K562 (cell line): ENCODE measurements around the gene CDKL4. TPM values are rescaled to one million over a fixed set of nuclear protein-coding genes. Genes with fewer than 3 reads are reported as not detected.

Experiments used
- ATAC-seq: fragments of 200-7000 bp; cut with Tn5 transposase; 3 replicates; pipeline ENCODE4 v1.9.1; 2020; ENCODE audit warnings: moderate library complexity
- BruUV-seq: library from RNA; stranded (reverse); fragments of 400-500 nt; replicated peaks from 2 replicates; lab custom pipeline; 2021; lab: Mats Ljungman, UMichigan
- CTCF ChIA-PET: fragments of 300-600 bp; formaldehyde crosslinking; extraction: SDS; loops from one replicate; lab custom pipeline; 2021; ENCODE audit warnings: low intra/inter-chr PET ratio; lab: Yijun Ruan, JAX
- POLR2A ChIA-PET: fragments of 300-600, 350-650 bp; sonication (Branson Sonifier 250); formaldehyde crosslinking; extraction: SDS; loops from one replicate; lab custom pipeline; 2021; ENCODE audit warnings: antibody characterized with exemption, inconsistent platforms; lab: Yijun Ruan, JAX
- DNase-seq, 4 experiments: peaks; one replicate each; pipeline versions ENCODE4 v3.0.0 to v3.0.0-alpha.2; 2011 to 2018; ENCODE audit warnings: low spot score in 3 of 4, mixed read lengths in 3 of 4; ENCODE audit errors: extremely low read depth in 1 of 4
- FAIRE-seq: peaks from 2 replicates; lab custom pipeline; 2011; peaks lifted over from hg19 to GRCh38; lab: Jason Lieb, UNC
- H2AFZ ChIP-seq: 2 replicates; pipeline ENCODE4 v1.6.0; 2011; ENCODE audit warnings: low read depth, low read length, control low read depth, inconsistent platforms
- H3K27ac ChIP-seq: fragments of 200-600 bp; 3 replicates; pipeline ENCODE4 v1.8.0; 2011; ENCODE audit warnings: low read depth, mild to moderate bottlenecking, control low read depth, inconsistent platforms, low read length, moderate library complexity, mixed read lengths; ENCODE audit errors: extremely low read depth
- H3K27me3 ChIP-seq, 2 experiments: fragments of 300-600 bp in 1 of 2; 2 replicates in 1 of 2; 3 replicates in 1 of 2; pipeline versions ENCODE4 v1.6.0 to v1.8.0; 2011; ENCODE audit warnings: inconsistent platforms in 2 of 2, low read length in 2 of 2, mild to moderate bottlenecking in 1 of 2, mixed read lengths in 1 of 2, moderate library complexity in 1 of 2; ENCODE audit not compliant: control insufficient read depth in 2 of 2, insufficient read depth in 2 of 2
- H3K36me3 ChIP-seq: fragments of 300-600 bp; 3 replicates; pipeline ENCODE4 v1.8.0; 2011; ENCODE audit warnings: mild to moderate bottlenecking, low read length, inconsistent platforms; ENCODE audit not compliant: control insufficient read depth, insufficient read depth
- H3K4me1 ChIP-seq, 2 experiments: fragments of 200-600 bp in 1 of 2; replicated peaks in 1 of 2; 2 replicates in 1 of 2; 3 replicates in 1 of 2; pipeline versions ENCODE4 v1.5.1 to v1.8.0; 2011; ENCODE audit warnings: inconsistent platforms in 2 of 2, low read length in 2 of 2, mild to moderate bottlenecking in 1 of 2, mixed read lengths in 1 of 2, moderate library complexity in 1 of 2; ENCODE audit not compliant: control insufficient read depth in 2 of 2, insufficient read depth in 2 of 2
- H3K4me2 ChIP-seq: 2 replicates; pipeline ENCODE4 v1.6.1; 2011; ENCODE audit warnings: low read length, control low read depth, inconsistent platforms, mixed read lengths; ENCODE audit not compliant: insufficient read depth
- H3K4me3 ChIP-seq: fragments of 200-600 bp; sonication (generic), shearing (Covaris generic); 2 replicates; pipeline ENCODE4 v1.5.1; 2016; ENCODE audit warnings: control low read depth, inconsistent platforms
- H3K79me2 ChIP-seq: fragments of 200-600 bp; 3 replicates; pipeline ENCODE4 v1.8.0; 2011; ENCODE audit warnings: low read length, inconsistent platforms; ENCODE audit not compliant: control insufficient read depth, insufficient read depth
- H3K9ac ChIP-seq, 2 experiments: 2 replicates each; pipeline versions ENCODE4 v1.6.0 to v1.6.1; 2011; ENCODE audit warnings: low read depth in 2 of 2, low read length in 2 of 2, control low read depth in 1 of 2, inconsistent platforms in 1 of 2, mild to moderate bottlenecking in 1 of 2, mixed read lengths in 1 of 2; ENCODE audit not compliant: insufficient read depth in 1 of 2
- H3K9me1 ChIP-seq: one replicate; pipeline ENCODE4 v1.6.0; 2011; ENCODE audit warnings: inconsistent platforms, mild to moderate bottlenecking, low read length, moderate library complexity; ENCODE audit not compliant: control insufficient read depth, insufficient read depth
- H3K9me3 ChIP-seq: replicated peaks from 2 replicates; pipeline ENCODE4 v1.5.1; 2011; ENCODE audit warnings: low read depth, low read length, inconsistent platforms; ENCODE audit not compliant: control insufficient read depth, insufficient read depth
- H4K20me1 ChIP-seq: replicated peaks from 2 replicates; pipeline ENCODE4 v1.6.1; 2011; ENCODE audit warnings: low read length, inconsistent platforms, mixed read lengths; ENCODE audit not compliant: control insufficient read depth, insufficient read depth
- CBX2 ChIP-seq: fragments of 200-600 bp; sonication (generic); IDR thresholded peaks from one replicate; pipeline ENCODE4 v1.6.1; 2012; ENCODE audit warnings: mild to moderate bottlenecking, low read length, inconsistent platforms; ENCODE audit not compliant: insufficient read depth, poor library complexity, severe bottlenecking
- EGR1 ChIP-seq: fragments of 450-650 bp; conservative IDR thresholded peaks from 2 replicates; pipeline ENCODE4 v1.6.1; 2017; ENCODE audit warnings: mild to moderate bottlenecking
- WGBS: fragments of 100-300 bp; shearing (Covaris generic); methylation state at CpG from one replicate; pipeline ENCODE4 v1.1.6; 2016; ENCODE audit warnings: low coverage, mixed read lengths; ENCODE audit not compliant: insufficient coverage; ENCODE audit errors: missing lambda C conversion rate; 5-methylcytosine and 5-hydroxymethylcytosine counted together
- in situ Hi-C: fragments of 300-500 bp; cut with MboI; formaldehyde crosslinking; loops from 4 replicates; pipeline ENCODE4 v1.15.0; 2018; ENCODE audit warnings: inconsistent platforms, mixed read lengths
- intact Hi-C: fragments of 100-400 bp; cut with micrococcal nuclease; formaldehyde crosslinking; loops from 2 replicates; pipeline ENCODE4 v1.14.2; 2022
- polyA plus RNA-seq, 8 experiments: library from polyadenylated mRNA; depleted of rRNA in 4 of 8; stranded (reverse) in 5 of 8; unstranded in 3 of 8; fragments of >200 nt; fragmentation: Nextera tagmentation in 2 of 8; fragmentation: Illumina TruSeq in 1 of 8; extraction: Ambion mirVana in 2 of 8; extraction: Trizol in 1 of 8; gene quantifications; 2 replicates each; pipeline versions ENCODE4 v1.2.1 to v1.2.3, GENCODE V29; 2011 to 2014; ENCODE audit warnings: inconsistent platforms in 1 of 8, missing spikeins in 1 of 8
- total RNA-seq, 7 experiments: library from RNA; depleted of rRNA in 6 of 7; stranded (reverse); fragments of >200 nt in 6 of 7; fragmentation: Illumina TruSeq in 2 of 7; extraction: Trizol in 2 of 7; gene quantifications; 2 replicates each; pipeline versions ENCODE4 v1.2.1 to v1.2.3, GENCODE V29; 2011 to 2021; ENCODE audit warnings: low replicate concordance in 1 of 7
- TF ChIP-seq, protein P1 (sequence below): fragments of 450-650 bp; IDR thresholded peaks from 2 replicates; pipeline ENCODE4 v1.6.1; 2016
- TF ChIP-seq, protein P2 (sequence below), 2 experiments: fragments of 150-350 bp in 1 of 2; IDR thresholded peaks; 2 replicates each; pipeline ENCODE4 v1.6.1; 2012 to 2016; ENCODE audit warnings: low read depth in 2 of 2, low read length in 2 of 2, mild to moderate bottlenecking in 1 of 2, moderate library complexity in 1 of 2

CDKL4 gene
- total and polyA plus RNA-seq, 9 of the 15 experiments (the other 6 are each of a cell fraction or from before 2014, with no cell fraction given), result not detected

DNA sequence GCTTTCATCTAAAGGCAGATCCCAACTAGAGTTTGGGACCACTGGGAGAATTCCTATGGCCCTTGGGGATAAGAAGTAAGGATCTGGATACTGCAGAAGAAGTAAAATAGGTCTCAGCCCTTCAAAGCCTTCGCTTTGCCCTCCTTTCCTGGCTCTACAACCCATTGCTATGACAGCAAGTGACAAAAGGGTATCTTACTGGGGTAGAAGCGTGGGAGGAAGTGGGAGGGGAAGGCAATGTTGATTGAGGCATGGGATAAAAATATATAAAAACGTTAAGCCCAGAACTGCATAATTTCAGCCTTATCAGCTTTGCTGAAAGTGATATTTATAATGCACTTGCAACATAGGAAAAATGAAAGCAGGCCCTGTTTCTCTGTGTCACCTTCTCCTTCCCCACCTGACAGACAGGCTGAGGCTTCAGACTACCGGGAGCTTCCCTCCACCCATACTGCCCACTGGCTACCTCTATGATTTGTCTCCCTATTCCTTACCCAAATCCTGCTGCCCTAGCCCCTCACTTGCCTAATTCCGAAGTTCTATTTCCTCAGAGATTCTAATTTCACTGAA, 108.0 kb downstream of the CDKL4 start:
- DNase-seq (no peak), ATAC-seq (no peak), FAIRE-seq (no peak)
- H2AFZ ChIP-seq, result peak overlapping the region; percentile 81
- H3K27ac ChIP-seq, result no peak overlapping the region
- no peaks in the 10 kb centered on the region for H3K79me2 ChIP-seq
- no peaks in the 10 kb centered on the region for H3K9me3 ChIP-seq
- no peaks in the 10 kb centered on the region for H4K20me1 ChIP-seq
- ChIA-PET POLR2A (interaction anchor here (1.0 kb wide), 1 partner anchor 11 kb away, joined by 3 read pairs; no protein-coding TSS in a partner anchor), CTCF (no interaction called here)
- H3K9ac ChIP-seq, result no peak overlapping the region
- H3K4me1 ChIP-seq, result peaks cover 2 to 12% of the 10 kb centered on the region in 2 experiments; a peak in 4 of 5 replicates
- intact Hi-C loops (no loop called here), in situ Hi-C loops (no loop called here)
- H3K4me3 ChIP-seq, result no peak overlapping the region
- TF ChIP-seq CBX2 (no peak), EGR1 (peak; percentile 41; the same call in 1 of the 2 replicates)
- TF ChIP-seq, protein P1, sequence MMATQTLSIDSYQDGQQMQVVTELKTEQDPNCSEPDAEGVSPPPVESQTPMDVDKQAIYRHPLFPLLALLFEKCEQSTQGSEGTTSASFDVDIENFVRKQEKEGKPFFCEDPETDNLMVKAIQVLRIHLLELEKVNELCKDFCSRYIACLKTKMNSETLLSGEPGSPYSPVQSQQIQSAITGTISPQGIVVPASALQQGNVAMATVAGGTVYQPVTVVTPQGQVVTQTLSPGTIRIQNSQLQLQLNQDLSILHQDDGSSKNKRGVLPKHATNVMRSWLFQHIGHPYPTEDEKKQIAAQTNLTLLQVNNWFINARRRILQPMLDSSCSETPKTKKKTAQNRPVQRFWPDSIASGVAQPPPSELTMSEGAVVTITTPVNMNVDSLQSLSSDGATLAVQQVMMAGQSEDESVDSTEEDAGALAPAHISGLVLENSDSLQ, result 0 out of 2 replicates have a peak, but pooled peaks have one; percentile 10
- TF ChIP-seq, protein P2, sequence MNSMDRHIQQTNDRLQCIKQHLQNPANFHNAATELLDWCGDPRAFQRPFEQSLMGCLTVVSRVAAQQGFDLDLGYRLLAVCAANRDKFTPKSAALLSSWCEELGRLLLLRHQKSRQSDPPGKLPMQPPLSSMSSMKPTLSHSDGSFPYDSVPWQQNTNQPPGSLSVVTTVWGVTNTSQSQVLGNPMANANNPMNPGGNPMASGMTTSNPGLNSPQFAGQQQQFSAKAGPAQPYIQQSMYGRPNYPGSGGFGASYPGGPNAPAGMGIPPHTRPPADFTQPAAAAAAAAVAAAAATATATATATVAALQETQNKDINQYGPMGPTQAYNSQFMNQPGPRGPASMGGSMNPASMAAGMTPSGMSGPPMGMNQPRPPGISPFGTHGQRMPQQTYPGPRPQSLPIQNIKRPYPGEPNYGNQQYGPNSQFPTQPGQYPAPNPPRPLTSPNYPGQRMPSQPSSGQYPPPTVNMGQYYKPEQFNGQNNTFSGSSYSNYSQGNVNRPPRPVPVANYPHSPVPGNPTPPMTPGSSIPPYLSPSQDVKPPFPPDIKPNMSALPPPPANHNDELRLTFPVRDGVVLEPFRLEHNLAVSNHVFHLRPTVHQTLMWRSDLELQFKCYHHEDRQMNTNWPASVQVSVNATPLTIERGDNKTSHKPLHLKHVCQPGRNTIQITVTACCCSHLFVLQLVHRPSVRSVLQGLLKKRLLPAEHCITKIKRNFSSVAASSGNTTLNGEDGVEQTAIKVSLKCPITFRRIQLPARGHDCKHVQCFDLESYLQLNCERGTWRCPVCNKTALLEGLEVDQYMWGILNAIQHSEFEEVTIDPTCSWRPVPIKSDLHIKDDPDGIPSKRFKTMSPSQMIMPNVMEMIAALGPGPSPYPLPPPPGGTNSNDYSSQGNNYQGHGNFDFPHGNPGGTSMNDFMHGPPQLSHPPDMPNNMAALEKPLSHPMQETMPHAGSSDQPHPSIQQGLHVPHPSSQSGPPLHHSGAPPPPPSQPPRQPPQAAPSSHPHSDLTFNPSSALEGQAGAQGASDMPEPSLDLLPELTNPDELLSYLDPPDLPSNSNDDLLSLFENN (IDR thresholded peaks at IDR 0.05; ENCODE audit: low read depth in 2 of 2, low read length in 2 of 2), result no peak
- no peaks in the 10 kb centered on the region for H3K9me1 ChIP-seq
- H3K36me3 ChIP-seq, result no peaks in the 10 kb centered on the region
- 41% methylated on average over 5 of the region's 5 CpGs for WGBS
- no TSS peak for BruUV-seq
- H3K27me3 ChIP-seq, result no peaks in the 10 kb centered on the region
- H3K4me2 ChIP-seq, result no peak overlapping the region
